GM10266 (cell line): ENCODE measurements around the gene CASZ1.

ENCODE experiments used
- DNase-seq: peaks from one replicate; pipeline ENCODE4 v3.0.0; 2012; ENCODE audit errors: extremely low spot score
- CTCF ChIP-seq: IDR thresholded peaks from 2 replicates; pipeline ENCODE4 v1.5.1; 2012; ENCODE audit warnings: mild to moderate bottlenecking, low read depth; ENCODE audit not compliant: control insufficient read depth, insufficient read depth; ENCODE audit errors: missing control alignments

The CASZ1 gene

DNA sequence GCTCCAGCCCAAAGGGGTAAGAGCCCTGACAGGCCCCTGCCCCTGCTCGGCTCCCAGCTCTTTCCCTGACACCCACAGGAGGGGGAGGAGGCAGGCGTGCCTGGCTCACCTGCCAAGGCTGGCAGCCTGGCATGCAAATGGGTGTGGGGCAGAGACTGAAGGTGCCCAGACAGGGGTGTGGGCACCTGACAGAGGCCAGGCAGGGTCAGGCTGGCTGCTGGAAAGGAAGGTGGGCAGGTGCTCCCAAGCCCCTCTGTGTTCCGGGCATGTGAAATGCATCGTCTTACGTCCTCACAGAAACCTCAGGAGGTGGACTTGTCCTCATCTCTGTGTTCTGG lies 19.4 kb upstream of the CASZ1 start:
- no peak for TF ChIP-seq CTCF
- no peak for DNase-seq

GRCh38 chr1:10814976-10815857 lies 18.8 kb upstream of the CASZ1 start:
- no peak for DNase-seq
- TF ChIP-seq CTCF: no peak

DNA sequence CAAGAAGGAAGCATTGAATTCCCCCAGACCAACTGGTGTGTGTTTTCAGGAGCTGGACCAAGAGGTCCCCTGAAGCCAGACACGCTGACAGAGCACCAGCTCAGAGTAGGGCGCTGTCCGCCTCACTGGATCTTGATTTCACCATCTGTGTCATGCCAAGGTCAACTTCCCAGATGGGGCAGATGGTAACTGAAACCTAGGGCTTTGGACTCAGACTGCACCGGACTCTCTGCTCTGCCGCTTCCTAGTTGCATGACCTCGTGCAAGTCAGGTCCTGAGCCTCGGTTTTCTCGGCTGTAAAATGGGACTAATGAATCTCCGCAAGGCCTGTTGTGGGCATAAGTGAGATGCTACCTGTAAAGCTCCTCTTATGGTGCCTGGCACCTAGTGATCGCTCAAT lies 17.9 kb upstream of the CASZ1 start:
- TF ChIP-seq CTCF: no peak
- no peak for DNase-seq

DNA sequence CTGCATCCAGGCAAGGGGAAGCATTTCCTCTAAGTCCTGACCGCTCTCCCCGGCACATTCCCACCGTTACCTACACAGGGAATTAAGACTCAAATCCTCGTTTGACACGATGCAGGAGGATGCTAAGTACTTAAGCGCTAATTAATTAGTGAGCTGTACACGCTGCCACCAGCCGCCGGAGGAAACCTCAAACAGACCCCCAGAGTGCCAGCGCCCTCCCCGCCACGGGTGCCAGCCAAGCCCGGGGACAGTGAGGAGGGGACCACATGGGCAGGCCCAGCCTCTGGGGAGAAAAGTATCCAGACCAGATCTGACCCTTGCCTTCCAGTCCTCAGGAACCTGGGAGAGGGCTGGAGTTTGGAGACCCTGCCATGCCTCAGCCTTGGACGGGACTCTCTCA lies 17.4 kb upstream of the CASZ1 start:
- no peak for DNase-seq
- TF ChIP-seq CTCF: no peak

DNA sequence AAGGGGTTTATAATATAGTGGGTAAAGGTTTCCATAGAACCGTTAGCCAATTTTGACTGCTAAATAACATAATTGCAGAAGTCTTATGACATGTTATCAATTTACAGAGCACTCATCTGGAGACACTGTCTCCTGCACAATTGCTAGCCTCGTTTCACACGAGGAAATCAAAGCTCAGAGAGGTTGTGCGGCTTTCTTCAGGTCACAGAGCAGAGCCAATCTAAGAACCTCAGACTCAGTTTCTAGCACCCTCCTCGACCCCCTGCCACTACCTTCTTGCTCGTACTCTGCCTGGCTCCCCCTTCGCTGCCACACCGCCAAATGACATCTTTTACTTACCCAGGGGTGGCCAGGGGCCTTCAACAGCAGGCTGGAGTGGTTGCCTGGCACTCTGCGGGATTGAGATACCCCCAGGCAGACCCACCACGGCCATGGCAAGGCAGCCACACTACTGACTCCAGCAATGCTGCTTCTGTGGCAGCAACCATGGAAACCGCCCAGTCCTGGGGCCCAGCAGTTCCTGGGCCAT lies 16.0 kb upstream of the CASZ1 start:
- TF ChIP-seq CTCF: no peak
- DNase-seq: no peak

- TF ChIP-seq CTCF: no peak
- no peak for DNase-seq
Measured at GRCh38 chr1:10808441-10808840, 12.0 kb upstream of the CASZ1 start.

GRCh38 chr1:10806966-10807365 lies 10.5 kb upstream of the CASZ1 start:
- no peak for TF ChIP-seq CTCF
- DNase-seq: no peak
